GM19240 (cell line): ENCODE data around the gene PCBP3.
"Not testable (repeated sequence)": the region's sequence is repeated elsewhere in the genome, so short reads cannot be mapped to it uniquely, and the experiment has no call there.

Source experiments
- DNase-seq: peaks from one replicate; pipeline ENCODE4 v3.0.0; 2011; ENCODE audit warnings: low spot score; ENCODE audit not compliant: insufficient read length

The PCBP3 gene

DNA sequence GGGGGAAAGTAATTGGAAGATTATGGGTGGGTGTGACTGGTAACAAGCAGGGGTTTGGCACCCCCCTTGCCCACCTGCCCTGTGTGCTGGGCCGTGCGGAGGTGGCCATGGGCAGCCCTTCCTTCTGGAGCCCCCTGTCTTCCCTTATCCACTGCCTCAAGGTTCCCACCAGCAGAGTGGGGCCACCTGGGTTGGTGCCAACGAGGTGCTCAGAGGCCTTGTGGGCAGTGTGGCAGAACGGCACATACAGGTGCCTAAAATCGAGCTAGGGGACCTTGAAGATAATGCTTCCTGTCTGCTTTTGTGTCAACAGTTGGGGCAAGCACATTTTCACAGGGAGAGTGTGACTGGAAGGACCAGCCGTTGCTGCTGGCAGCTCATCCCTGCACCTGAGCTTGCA lies 161.8 kb downstream of the PCBP3 start:
- DNase-seq: no peak

DNA sequence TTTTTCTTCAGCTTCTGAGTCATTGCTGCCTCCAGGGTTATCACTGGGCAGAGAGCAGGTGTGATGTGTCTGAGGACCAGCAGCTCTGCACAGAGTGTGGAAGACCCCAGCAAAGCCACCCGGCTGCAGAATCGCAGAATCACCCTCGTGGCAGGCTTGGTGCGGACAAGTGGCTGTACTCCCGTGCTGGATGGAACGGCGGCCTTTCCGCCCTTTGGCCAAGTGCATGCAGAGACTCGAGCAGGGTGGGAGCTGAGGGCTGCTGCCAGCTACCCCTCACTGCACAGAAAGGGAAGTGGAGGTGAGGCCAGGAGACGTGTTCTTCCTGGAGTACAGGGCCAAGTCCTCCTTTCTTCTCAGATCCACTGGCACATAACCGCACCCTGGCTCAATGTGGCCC lies 162.5 kb downstream of the PCBP3 start:
- DNase-seq: no peak

DNA sequence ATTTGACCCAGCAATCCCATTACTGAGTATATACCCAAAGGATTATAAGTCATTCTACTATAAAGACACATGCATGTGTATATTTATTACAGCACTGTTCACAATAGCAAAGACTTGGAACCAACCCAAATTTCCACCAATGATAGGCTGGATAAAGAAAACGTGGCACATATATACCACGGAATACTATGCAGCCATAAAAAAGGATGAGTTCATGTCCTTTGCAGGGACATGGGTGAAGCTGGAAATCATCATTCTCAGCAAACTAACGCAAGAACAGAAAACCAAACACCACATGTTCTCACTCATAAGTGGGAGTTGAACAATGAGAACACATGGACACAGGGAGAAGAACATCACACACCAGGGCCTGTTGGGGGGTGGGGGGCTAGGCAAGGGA lies 165.1 kb downstream of the PCBP3 start:
- DNase-seq: not testable (repeated sequence)

DNA sequence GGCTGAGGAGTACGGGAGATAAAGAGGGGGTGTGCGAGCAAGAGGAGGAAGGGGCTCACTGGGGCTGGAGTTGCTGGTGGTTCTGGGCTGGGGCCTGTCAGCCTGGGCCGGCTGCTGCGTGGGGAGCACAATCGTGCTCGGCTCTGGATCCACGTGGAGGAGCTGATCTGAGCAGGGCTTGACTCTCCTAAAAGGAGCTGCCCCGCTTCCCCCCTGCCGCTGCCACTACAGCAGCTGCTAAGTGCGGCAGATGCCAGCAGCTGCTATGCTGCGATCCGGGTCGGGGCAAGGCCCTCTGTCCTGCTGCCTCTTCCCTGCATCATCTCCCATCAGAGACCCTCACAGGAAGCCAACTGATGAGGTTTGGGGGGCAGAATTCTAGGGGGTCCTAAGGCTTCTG lies 165.9 kb downstream of the PCBP3 start:
- no peak for DNase-seq

DNA sequence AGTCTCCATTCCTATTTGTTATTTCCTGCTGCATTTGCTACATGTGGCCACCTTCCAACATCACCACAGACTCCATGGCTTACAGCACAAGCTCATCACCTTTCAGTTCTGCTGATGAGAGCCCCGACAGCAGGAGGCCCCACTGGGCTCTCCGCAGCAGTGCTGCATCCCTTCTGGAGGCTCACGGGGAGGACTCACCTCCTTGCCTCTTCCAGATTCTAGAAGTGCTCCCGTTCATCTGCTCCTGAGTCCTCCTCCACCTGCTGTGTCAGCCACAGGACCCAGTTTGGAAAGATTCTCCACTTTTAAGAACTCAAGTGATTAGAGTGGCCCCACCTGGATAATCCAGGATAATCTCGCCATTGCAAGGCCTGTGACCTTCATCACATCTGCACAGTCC lies 167.6 kb downstream of the PCBP3 start:
- DNase-seq: no peak

DNA sequence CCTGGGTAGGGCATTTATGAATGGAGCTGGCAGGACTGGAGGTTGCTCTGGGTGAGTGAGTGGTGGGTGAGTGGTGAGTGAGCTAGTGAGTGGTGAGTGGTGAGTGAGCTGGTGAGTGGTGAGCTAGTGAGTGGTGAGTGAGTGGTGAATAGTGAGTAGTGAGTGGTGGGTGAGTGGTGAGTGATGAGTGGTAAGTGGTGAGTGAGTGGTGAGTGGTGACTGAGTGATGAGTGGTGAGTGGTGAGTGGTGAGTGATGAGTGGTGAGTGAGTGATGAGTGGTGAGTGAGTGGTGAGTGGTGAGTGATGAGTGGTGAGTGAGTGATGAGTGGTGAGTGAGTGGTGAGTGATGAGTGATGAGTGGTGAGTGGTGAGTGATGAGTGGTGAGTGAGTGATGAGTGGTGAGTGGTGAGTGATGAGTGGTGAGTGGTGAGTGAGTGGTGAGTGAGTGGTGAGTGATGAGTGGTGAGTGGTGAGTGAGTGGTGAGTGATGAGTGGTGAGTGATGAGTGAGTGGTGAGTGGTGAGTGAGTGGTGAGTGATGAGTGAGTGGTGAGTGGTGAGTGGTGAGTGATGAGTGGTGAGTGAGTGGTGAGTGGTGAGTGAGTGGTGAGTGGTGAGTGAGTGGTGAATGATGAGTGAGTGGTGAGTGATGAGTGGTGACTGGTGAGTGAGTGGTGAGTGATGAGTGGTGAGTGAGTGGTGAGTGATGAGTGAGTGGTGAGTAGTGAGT lies 170.8 kb downstream of the PCBP3 start:
- DNase-seq: not testable (repeated sequence)

DNA sequence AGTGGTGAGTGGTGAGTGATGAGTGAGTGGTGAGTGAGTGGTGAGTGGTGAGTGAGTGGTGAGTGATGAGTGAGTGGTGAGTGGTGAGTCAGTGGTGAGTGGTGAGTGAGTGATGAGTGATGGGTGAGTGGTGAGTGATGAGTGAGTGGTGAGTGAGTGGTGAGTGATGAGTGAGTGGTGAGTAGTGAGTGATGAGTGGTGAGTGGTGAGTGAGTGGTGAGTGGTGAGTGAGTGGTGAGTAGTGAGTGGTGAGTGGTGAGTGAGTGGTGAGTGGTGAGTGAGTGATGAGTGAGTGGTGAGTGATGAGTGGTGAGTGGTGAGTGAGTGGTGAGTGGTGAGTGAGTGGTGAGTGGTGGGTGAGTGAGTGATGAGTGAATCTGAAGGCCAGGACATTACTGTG lies 172.3 kb downstream of the PCBP3 start:
- DNase-seq: not testable (repeated sequence)

DNA sequence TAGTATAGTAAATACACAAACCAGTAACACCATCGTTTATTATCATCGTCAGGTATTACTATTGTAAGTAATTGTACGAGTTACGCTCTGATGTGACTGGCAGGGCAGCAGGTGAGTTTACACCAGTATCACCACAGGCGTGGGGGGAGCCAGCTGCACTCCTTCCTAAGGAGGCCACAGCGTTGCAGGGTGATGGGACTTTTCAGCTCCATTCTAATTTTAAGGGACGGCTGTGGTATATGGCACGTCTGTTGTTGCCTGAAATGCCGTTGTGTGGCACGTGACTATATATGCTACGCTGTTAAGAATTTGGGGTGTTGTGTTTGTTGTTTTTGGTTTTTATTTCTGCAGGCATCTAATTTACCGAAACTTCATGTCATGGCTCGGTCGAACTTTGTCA lies 173.3 kb downstream of the PCBP3 start:
- no peak for DNase-seq

DNA sequence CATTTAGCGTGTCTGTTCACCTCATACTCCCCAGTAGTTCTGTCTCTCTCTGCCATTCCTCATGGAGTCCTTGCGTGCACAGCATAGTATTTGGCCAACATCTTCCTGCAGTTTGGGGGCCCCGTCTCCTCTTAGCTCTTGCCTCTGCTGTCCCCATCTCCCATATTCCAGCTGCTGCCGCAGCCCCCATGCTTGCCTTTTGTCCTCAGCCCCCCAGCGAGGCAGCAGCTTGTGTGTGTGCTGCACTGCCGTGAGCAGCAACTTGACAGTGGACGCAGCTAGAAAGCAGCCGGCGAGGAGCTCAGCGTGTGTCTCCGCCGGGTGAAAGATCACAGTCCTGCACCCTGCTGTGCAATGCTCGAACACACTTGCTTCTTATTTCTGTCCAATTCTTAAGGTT lies 173.8 kb downstream of the PCBP3 start:
- DNase-seq: no peak

DNA sequence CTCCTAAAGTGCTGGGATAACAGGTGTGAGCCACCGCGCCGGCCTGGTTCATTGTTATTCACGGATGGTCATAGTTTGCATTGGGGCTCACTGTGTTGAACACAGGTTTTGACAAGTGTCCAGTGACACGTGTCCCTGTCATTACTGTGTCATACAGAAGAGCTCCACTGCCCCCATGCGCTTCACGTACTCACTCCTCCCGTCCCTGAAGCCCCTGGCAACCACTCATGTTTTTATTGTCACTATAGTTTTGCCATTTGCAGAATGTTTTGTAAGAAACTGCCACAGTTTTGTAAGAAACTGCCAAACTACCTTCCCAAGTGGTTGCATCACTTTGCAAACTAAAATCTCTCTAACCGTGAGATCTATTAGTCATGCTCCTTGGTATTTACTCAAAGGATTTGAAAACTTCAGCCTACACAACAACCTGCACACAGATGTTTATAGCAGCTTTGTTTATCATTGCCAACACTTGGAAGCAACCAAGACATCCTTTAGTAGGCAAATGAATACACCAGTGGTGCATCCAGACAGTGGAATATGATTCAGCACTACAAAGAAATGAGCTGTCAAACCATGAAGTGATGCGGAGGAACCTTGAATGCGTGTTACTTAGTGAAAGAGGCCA lies 174.9 kb downstream of the PCBP3 start:
- no peak for DNase-seq

DNA sequence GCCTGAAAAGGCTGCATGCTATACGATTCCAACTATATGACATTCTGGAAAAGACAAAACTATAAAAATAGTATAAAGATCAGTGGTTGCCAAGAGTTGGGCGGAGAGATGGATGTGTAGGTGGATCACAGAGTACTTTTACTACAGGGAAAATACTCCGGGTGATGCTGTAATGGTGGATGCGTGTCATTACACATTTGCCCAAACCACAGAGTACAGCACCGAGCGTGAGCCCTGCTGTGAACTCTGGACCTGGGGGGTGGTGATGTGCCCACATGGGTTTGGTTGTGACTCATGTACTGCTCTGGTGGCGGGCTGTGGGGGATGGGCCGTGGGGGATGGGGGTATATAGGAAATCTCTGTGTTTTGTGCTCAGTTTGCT lies 175.4 kb downstream of the PCBP3 start:
- DNase-seq: no peak

DNA sequence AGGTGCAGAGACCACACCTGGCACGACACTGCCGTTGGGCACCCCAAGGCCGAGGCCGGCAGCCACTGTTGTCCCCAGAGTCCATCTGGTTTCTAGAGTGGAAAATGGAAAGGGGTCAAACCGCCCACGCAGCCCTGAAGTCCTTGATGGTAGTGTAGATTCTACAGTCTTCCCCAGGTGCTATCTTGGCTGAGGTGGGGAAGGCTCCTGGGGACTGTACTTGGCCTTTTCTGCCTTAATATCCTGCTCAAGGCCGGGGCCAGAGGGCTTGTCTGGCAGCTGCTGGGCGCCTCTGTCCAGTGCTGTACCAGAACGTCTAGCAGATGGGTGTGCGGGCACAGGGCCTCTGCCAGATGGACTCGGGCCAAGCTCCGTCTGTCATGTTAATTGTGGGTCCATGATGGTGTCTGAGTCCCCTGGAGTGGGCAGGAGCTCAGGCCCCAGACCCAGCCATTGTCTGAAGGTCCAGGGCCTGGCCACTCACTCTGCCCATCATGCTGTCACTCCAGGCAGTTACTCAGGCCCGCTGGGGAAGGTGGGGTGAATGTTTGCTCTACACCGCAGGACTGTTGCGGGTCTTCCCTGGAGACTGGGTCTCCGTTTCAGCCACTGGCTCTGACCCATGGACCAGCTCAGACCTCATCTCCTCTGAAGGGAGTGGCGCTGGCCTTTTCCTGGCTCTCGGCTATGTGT lies 176.1 kb downstream of the PCBP3 start:
- DNase-seq: no peak

DNA sequence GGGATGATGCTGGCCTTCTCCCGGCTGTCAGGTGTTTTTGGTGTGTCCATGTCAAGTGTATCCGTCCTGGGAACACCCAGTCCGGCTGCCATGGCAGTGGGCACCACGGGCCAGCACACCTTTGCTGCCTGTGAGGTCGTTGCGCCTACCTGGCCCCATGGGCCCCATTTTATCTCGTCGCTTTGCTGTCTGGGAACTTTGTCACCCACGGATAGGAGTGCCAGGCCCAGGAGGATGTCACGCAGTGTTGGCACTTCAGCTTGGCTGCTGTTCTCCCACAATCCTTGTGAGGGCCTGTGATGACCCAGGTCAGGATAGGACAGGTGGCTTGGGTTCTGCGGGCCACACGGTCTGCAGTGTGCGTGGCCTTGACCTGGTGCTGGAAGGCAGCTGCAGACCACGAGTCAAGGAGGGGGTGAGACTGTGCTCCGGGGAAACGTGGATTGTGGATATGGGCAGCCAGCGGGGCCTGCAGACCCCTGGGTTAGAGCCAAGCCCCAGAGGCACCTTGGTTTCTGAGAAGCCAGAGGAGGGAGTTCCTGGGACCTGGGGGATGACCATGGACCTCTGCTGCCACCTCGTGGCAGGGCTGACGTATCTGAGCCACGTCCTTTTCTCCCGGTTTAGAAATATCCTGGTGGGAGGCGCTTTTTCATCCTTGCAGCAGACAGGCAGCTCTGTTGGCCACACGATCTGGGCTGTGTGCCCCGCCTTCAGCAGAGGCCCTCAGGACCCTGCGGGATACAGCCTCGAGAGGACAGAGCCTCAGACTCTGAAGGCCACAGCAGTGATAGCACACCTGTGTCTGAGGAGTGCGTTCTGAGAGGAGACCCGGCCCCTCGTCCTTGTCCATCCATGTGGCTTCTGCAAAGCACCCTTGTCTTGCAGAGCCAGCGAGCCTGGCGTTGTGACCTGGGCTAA lies 176.9 kb downstream of the PCBP3 start:
- DNase-seq: peak; percentile 74

DNA sequence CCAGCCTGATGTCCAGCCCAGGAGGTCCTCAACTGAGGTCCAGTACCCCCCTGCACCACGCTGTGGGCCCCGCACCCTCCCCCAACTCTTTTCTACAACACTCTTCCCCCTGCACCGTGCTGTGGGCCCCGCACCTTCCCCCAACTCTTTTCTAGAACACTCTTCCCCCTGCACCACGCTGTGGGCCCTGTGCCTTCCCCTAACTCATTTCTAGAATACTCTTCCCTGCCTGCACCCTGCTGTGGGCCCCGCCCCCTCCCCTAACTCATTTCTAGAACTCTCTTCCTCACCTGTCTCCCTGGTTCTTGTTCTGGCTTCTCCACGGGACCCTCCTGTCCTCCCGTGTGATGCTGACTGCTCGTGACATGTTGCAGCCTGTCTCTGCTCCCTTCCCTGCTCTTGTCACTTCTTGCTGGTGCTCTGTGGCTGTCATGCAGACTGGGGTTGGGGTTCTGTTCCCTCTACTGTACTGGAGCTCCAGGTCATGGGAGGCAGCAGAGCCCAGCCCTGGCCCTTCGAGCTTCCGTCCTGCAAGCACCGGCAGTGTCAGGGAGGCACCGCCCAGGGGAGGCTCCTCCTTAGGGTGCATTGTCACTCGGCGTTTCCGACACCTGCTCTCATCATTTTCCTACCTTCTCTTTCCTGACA lies 177.9 kb downstream of the PCBP3 start:
- no peak for DNase-seq

DNA sequence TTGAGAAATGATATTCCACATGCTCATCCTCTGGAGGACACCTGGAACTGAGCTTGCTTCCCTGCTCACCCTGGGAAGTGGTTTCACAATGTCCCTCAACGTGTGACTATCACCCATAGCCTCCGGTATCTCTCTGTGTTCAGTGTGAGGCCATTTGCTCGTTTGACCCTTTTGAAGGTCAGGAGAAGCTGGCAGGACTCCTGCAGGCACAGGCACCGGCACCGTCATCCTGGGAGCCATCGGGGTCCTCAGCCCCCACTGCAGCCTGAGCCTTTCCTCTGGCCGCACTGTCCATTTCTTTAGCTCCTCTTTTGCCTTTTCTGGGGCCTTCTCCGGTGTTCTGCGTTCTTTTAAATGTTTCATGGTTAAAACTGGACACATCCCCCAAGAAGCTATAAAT lies 178.5 kb downstream of the PCBP3 start:
- DNase-seq: no peak

DNA sequence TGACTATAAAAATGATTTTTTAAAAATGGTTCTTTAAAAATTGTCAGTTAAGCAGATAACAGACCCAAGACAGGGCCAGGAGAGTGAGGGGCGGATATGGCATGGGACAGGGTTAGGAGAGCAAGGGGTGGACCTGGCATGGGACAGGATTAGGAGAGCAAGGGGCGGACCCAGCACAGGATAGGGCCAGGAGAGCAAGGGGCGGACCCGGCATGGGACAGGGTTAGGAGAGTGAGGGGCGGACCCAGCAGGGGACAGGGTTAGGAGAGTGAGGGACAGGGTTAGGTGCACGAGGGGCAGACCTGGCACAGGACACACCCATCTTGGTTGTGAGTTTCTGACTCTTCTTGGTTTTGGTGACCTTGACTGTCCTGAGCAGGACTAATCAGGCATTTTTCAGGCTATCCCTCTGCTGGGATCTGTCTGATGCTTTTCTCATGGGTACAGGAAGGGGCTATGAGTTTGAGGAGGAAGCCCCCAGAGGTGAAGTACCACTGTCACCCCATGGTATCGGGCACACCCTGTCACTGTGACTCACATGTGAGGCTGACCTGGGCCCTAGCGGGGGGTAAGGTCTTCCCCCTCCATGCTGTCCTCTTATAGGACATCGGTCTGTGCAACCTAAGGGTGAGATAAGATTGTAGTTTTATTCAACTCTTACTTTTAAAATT lies 179.0 kb downstream of the PCBP3 start:
- DNase-seq: no peak

DNA sequence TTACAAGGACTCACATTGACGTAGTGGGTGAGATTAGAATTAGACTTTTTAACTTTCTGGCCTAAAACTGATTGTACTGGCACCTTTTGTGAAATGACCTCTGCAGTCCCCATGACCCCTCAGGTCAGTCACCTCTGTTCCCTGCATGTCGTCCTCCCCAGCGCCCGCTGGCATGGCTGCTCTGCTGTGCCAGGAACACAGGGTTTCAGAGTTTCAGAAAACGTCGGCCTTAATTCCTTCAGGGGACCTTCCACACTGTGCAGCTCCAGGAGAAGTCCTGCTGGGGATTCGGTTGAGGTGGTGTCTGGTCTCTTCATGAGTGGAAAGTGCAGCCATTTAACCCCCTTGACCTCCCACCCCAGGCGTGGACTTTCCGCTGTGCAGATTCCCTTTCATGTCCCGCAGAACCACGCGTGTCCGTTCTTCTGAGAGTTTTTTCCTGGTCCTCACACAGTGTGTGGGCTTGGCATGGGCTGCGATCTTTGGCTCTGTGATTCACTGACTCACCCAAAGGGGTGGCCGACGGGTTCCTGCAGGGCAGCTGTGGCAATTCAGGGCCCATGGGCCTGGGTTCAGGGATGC lies 179.7 kb downstream of the PCBP3 start:
- DNase-seq: no peak

DNA sequence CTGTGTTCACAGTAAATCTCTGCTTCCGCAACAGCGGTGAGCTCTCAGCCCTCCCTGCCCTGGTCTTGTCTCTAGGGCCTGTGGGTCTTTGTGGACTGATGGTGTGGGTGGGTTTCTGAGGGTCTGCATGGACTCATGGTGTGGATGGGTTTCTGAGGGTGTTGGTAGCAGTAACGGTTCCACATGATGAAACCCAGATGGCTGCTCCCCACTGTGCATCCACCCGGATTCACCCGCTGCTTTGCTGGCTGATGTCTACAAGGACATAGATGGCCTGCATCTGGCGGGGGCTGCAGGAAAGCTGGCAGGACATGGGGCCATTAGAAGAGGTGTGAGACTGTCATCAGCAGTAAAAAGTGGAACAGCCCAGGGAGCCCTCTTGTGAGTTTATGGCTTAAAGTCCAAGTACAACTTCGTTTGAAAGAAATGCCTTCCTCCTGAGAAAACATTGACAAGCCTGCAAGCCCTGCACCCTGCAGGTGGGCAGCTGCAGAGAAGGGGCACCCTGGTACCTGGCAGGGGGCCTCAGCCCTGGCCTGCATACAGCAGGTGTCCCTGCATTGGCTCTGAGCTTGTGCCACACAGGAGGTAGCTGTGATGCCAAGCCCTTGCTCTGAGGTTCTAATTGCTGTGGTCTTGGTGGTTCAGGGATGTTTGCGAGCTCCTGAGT lies 181.2 kb downstream of the PCBP3 start:
- DNase-seq: no peak

DNA sequence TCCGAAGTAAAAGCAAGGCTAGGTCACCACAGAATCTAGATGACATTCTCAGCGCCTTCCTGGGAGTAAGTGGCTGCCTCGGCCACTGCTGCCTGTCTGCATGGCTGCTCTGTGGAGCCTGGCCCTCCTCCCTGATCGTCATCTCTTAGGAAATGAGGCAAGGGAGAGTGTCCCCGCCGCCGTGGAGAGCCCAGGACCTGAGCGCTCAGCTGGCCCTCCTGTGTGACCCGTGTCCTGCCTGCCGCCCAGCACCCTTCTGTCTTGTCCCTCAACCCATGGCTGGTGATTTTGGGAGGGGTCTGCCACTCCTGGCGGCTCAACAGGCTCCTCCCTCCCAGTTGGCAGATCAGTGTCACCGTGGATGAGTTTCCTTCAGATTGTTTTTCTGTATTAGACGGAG lies 181.7 kb downstream of the PCBP3 start:
- no peak for DNase-seq
